ENCODE measurements around the gene TFCP2L1. TPM values are rescaled to one million over a fixed set of nuclear protein-coding genes. Genes with fewer than 3 reads are reported as not detected.

The TFCP2L1 gene
- total RNA-seq, 1 experiment from 2014 or later = 1.8 TPM

DNA sequence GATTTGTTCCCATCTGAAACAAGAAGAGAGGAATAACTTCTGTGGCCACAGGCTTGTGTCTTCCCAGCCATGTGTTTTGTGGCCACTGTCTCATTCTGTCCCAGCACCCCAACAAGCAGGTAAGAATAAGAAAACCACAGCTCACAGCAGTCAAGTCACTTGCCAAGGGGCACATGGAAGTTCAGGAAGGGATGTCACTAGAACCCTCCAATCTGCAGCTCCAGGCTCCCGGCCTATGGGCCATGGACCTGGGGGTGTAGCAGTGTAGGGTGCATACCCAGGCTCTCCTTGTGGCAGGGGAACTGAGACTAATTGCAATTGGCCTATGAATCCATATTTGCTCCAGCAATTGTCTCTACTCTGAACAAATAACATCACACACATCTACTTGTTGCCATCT lies 112.5 kb downstream of the TFCP2L1 start:
- Histone ChIP-seq H3K27me3 (ENCODE audit: insufficient read depth, low read length) (no peaks in the 10 kb centered on the region; the same call in 1 of the 2 replicates), H3K79me1 (ENCODE audit: insufficient read depth, low read depth, low read length, poor library complexity, severe bottlenecking) (no peaks in the 10 kb centered on the region), H2BK12ac (ENCODE audit: insufficient read length, low read depth, low read length) (no peak overlapping the region), H3K56ac (ENCODE audit: insufficient read length, low read depth, low read length) (no peak overlapping the region), H3K4me1 (ENCODE audit: insufficient read depth, low read length) (no peaks in the 10 kb centered on the region), H3K23ac (ENCODE audit: insufficient read length, low read depth, low read length) (no peak overlapping the region), H3K79me2 (ENCODE audit: insufficient read depth, low read length) (no peaks in the 10 kb centered on the region), H3K23me2 (ENCODE audit: insufficient read length, low read depth, low read length, poor library complexity, severe bottlenecking) (no peaks in the 10 kb centered on the region), H4K8ac (replicated peaks; ENCODE audit: insufficient read length, low read depth, low read length) (no peak overlapping the region), H3K27ac (ENCODE audit: insufficient read length, low read depth, low read length) (no peak overlapping the region), H3K18ac (ENCODE audit: insufficient read length, low read depth, low read length) (no peak overlapping the region), H2AFZ (ENCODE audit: low read length) (no peak overlapping the region), H4K20me1 (ENCODE audit: control insufficient read depth, insufficient read depth, insufficient read length) (no peaks in the 10 kb centered on the region), H2AK5ac (ENCODE audit: insufficient read length, low read length) (no peak overlapping the region), H3T11ph (ENCODE audit: low read length) (no peak overlapping the region), H4K5ac (ENCODE audit: insufficient read length, low read depth, low read length) (no peak overlapping the region), H2BK120ac (ENCODE audit: low read depth, low read length, poor library complexity, severe bottlenecking) (no peak overlapping the region), H3K9me3 (ENCODE audit: control insufficient read depth, low read depth, low read length) (no peaks in the 10 kb centered on the region), H3K9ac (ENCODE audit: extremely low read depth, insufficient read length, low read length) (no peak overlapping the region), H3K14ac (ENCODE audit: insufficient read depth, low read length) (no peak overlapping the region), H2BK15ac (ENCODE audit: low read depth, low read length) (no peak overlapping the region), H3K4ac (ENCODE audit: low read depth, low read length) (no peak overlapping the region), H4K91ac (ENCODE audit: insufficient read length, low read depth, low read length) (no peak overlapping the region), H2BK5ac (ENCODE audit: insufficient read length, low read length) (no peak overlapping the region), H3K4me2 (ENCODE audit: insufficient read depth, insufficient read length, low read length) (no peak overlapping the region), H2BK20ac (ENCODE audit: low read depth, low read length, poor library complexity, severe bottlenecking) (no peak overlapping the region)
- peaks cover 7% of the 10 kb centered on the region for H3K27me3 Mint-ChIP-seq (ENCODE audit: low read depth)
- H3K27ac Mint-ChIP-seq = no peak overlapping the region
- no peak for TF ChIP-seq CTCF (conservative IDR thresholded peaks at IDR 0.05)
- H3K9me3 Mint-ChIP-seq = peaks cover 8 to 10% of the 10 kb centered on the region in 2 experiments; a peak in 4 of 5 replicates
- no peak for DNase-seq
- no peak overlapping the region for H3K4me3 Mint-ChIP-seq
- peaks cover 0 to 2% (median 0%) of the 10 kb centered on the region in 3 experiments; a peak in 1 of 7 replicates for H3K36me3 Mint-ChIP-seq (ENCODE audit: insufficient read depth in 1 of 3, low read depth in 3 of 3)
- H3K4me1 Mint-ChIP-seq = no peaks in the 10 kb centered on the region
- WGBS (ENCODE audit: extremely low coverage, insufficient read length, low lambda C conversion rate) = no CpG with 5 or more reads among the region's 1 CpG

Data from H9 (cell line).